Upper lobe of left lung (tissue), 4 donors: ENCODE results near the gene MRPS23.

ENCODE experiments used
- POLR2A ChIP-seq, 4 donors: fragments of 450-650 bp; IDR thresholded peaks; one replicate each; pipeline ENCODE4 v1.5.1; 2016 to 2017; ENCODE audit warnings: antibody characterized with exemption in 4 of 4, mild to moderate bottlenecking in 2 of 4
- POLR2AphosphoS5 ChIP-seq, 2 donors: sonication (generic); formaldehyde crosslinking; IDR thresholded peaks; one replicate each; pipeline ENCODE4 v1.5.1; 2017; ENCODE audit warnings: antibody characterized with exemption in 2 of 2
- TF ChIP-seq, protein P1 (sequence below), 6 experiments: fragments of 450-650 bp in 4 of 6; fragments of 200-600 bp in 2 of 6; sonication (generic) in 2 of 6; IDR thresholded peaks; one replicate each; pipeline ENCODE4 v1.5.1; 2016 to 2019; ENCODE audit warnings: antibody characterized with exemption in 6 of 6

- TF ChIP-seq, protein P1, sequence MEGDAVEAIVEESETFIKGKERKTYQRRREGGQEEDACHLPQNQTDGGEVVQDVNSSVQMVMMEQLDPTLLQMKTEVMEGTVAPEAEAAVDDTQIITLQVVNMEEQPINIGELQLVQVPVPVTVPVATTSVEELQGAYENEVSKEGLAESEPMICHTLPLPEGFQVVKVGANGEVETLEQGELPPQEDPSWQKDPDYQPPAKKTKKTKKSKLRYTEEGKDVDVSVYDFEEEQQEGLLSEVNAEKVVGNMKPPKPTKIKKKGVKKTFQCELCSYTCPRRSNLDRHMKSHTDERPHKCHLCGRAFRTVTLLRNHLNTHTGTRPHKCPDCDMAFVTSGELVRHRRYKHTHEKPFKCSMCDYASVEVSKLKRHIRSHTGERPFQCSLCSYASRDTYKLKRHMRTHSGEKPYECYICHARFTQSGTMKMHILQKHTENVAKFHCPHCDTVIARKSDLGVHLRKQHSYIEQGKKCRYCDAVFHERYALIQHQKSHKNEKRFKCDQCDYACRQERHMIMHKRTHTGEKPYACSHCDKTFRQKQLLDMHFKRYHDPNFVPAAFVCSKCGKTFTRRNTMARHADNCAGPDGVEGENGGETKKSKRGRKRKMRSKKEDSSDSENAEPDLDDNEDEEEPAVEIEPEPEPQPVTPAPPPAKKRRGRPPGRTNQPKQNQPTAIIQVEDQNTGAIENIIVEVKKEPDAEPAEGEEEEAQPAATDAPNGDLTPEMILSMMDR (IDR thresholded peaks at IDR 0.05), result no peak
- TF ChIP-seq POLR2A (IDR thresholded peaks at IDR 0.05) (no peak), POLR2AphosphoS5 (IDR thresholded peaks at IDR 0.05) (no peak)
Observed at GRCh38 chr17:57838857-57839570, 10.8 kb downstream of the MRPS23 start.
